SK-N-MC (cell line): ENCODE data around the gene TBX21.

ENCODE experiments used
- DNase-seq: peaks from one replicate; pipeline ENCODE4 v3.0.0-alpha.2; 2011; ENCODE audit warnings: low read depth, low spot score
- H3K27ac ChIP-seq: fragments of 200-600 bp; sonication (generic); 2 replicates; pipeline ENCODE4 v1.5.1; 2016; ENCODE audit warnings: mixed run types
- H3K36me3 ChIP-seq: fragments of 200-600 bp; sonication (generic); 2 replicates; pipeline ENCODE4 v1.6.1; 2017; ENCODE audit warnings: antibody characterized with exemption, low read length, mixed read lengths; ENCODE audit not compliant: insufficient read depth
- H3K4me3 ChIP-seq: fragments of 200-600 bp; sonication (generic); 2 replicates; pipeline ENCODE4 v1.5.1; 2016
- H3K9ac ChIP-seq: fragments of 200-600 bp; sonication (generic); 2 replicates; pipeline ENCODE4 v1.8.0; 2017; ENCODE audit warnings: mixed run types, mixed read lengths; ENCODE audit not compliant: insufficient read length
- H3K9me3 ChIP-seq: fragments of 200-600 bp; sonication (generic); 2 replicates; pipeline ENCODE4 v1.6.1; 2017; ENCODE audit warnings: low read depth, mild to moderate bottlenecking, antibody characterized with exemption, low read length, moderate library complexity, mixed read lengths
- EZH2 ChIP-seq: fragments of 200-600 bp; sonication (generic); IDR thresholded peaks from one replicate; pipeline ENCODE4 v1.6.1; 2017; ENCODE audit warnings: antibody characterized with exemption
- FOXP2 ChIP-seq: optimal IDR thresholded peaks from 2 replicates; pipeline ENCODE3; 2011; ENCODE audit warnings: mild to moderate bottlenecking, moderate library complexity; ENCODE audit not compliant: insufficient read depth; ENCODE audit errors: extremely low read length, control extremely low read depth
- POLR2AphosphoS5 ChIP-seq: IDR thresholded peaks from 2 replicates; pipeline ENCODE4 v1.6.1; 2012; ENCODE audit warnings: mild to moderate bottlenecking, low read depth, low read length, borderline replicate concordance

The TBX21 gene

GRCh38 chr17:47704116-47704515 is 28.9 kb upstream of the TBX21 start:
- Histone ChIP-seq H3K4me3 (no peak overlapping the region), H3K9ac (no peak overlapping the region), H3K27ac (no peak overlapping the region), H3K36me3 (peaks cover 11% of the 10 kb centered on the region; the same call in 1 of the 2 replicates), H3K9me3 (no peaks in the 10 kb centered on the region)
- no peak for DNase-seq
- no peak for TF ChIP-seq POLR2AphosphoS5
- TF ChIP-seq FOXP2: no peak
- no peak for TF ChIP-seq EZH2

- Histone ChIP-seq H3K27ac (no peak overlapping the region), H3K36me3 (peaks cover 6% of the 10 kb centered on the region; the same call in 1 of the 2 replicates), H3K4me3 (no peak overlapping the region), H3K9me3 (no peaks in the 10 kb centered on the region), H3K9ac (no peak overlapping the region)
- DNase-seq: no peak
- TF ChIP-seq EZH2 (no peak), POLR2AphosphoS5 (no peak), FOXP2 (no peak)
Observed at GRCh38 chr17:47704736-47705135, 28.3 kb upstream of the TBX21 start.

GRCh38 chr17:47705536-47706530 is 27.2 kb upstream of the TBX21 start:
- H3K9me3 ChIP-seq: no peaks in the 10 kb centered on the region
- no peak overlapping the region for H3K4me3 ChIP-seq
- H3K36me3 ChIP-seq: peaks cover 4% of the 10 kb centered on the region; the same call in 1 of the 2 replicates
- no peak for TF ChIP-seq EZH2
- TF ChIP-seq POLR2AphosphoS5: no peak
- no peak for TF ChIP-seq FOXP2
- no peak overlapping the region for H3K27ac ChIP-seq
- no peak overlapping the region for H3K9ac ChIP-seq
- DNase-seq: no peak

- DNase-seq: no peak
- H3K9ac ChIP-seq: no peak overlapping the region
- no peak; the same call in 1 of the 2 replicates for TF ChIP-seq POLR2AphosphoS5
- TF ChIP-seq FOXP2: no peak
- no peak for TF ChIP-seq EZH2
- H3K9me3 ChIP-seq: no peaks in the 10 kb centered on the region
- no peak overlapping the region for H3K4me3 ChIP-seq
- no peak overlapping the region for H3K27ac ChIP-seq
- H3K36me3 ChIP-seq: peaks cover 4% of the 10 kb centered on the region; the same call in 1 of the 2 replicates
Observed at GRCh38 chr17:47707056-47707804, 25.8 kb upstream of the TBX21 start.

- no peak overlapping the region for H3K27ac ChIP-seq
- no peak for DNase-seq
- H3K36me3 ChIP-seq: peaks cover 4% of the 10 kb centered on the region; the same call in 1 of the 2 replicates
- no peaks in the 10 kb centered on the region for H3K9me3 ChIP-seq
- no peak for TF ChIP-seq EZH2
- TF ChIP-seq FOXP2: no peak
- no peak for TF ChIP-seq POLR2AphosphoS5
- H3K9ac ChIP-seq: no peak overlapping the region
- no peak overlapping the region for H3K4me3 ChIP-seq
Observed at GRCh38 chr17:47707884-47708283, 25.2 kb upstream of the TBX21 start.

- no peak for DNase-seq
- no peak for TF ChIP-seq EZH2
- no peak for TF ChIP-seq POLR2AphosphoS5
- TF ChIP-seq FOXP2: no peak
- Histone ChIP-seq H3K9me3 (no peaks in the 10 kb centered on the region), H3K9ac (no peak overlapping the region), H3K4me3 (no peak overlapping the region), H3K36me3 (peaks cover 4% of the 10 kb centered on the region; the same call in 1 of the 2 replicates), H3K27ac (no peak overlapping the region)
Observed at GRCh38 chr17:47708312-47708863, 24.6 kb upstream of the TBX21 start.

GRCh38 chr17:47708864-47709541 is 24.0 kb upstream of the TBX21 start:
- Histone ChIP-seq H3K9ac (no peak overlapping the region), H3K9me3 (no peaks in the 10 kb centered on the region), H3K27ac (no peak overlapping the region), H3K36me3 (peaks cover 4% of the 10 kb centered on the region; the same call in 1 of the 2 replicates), H3K4me3 (no peak overlapping the region)
- no peak for TF ChIP-seq POLR2AphosphoS5
- TF ChIP-seq EZH2: no peak
- TF ChIP-seq FOXP2: no peak
- no peak for DNase-seq
